ENCODE measurements around the gene KANTR. TPM values are rescaled to one million over a fixed set of nuclear protein-coding genes. Genes with fewer than 3 reads are reported as not detected.

The KANTR gene
- 1.4 to 1.6 TPM (median 1.4 TPM) in 5 replicates for total RNA-seq (2022; extraction: Qiagen RNA extraction; ENCODE audit: low read depth)

GRCh38 chrX:53093748-53094581 lies at the start of gene KANTR:
TSS of gene KANTR (plus strand) at chrX:53094142. CDS start at chrX:53124273, 30,131 bp downstream.

DNA sequence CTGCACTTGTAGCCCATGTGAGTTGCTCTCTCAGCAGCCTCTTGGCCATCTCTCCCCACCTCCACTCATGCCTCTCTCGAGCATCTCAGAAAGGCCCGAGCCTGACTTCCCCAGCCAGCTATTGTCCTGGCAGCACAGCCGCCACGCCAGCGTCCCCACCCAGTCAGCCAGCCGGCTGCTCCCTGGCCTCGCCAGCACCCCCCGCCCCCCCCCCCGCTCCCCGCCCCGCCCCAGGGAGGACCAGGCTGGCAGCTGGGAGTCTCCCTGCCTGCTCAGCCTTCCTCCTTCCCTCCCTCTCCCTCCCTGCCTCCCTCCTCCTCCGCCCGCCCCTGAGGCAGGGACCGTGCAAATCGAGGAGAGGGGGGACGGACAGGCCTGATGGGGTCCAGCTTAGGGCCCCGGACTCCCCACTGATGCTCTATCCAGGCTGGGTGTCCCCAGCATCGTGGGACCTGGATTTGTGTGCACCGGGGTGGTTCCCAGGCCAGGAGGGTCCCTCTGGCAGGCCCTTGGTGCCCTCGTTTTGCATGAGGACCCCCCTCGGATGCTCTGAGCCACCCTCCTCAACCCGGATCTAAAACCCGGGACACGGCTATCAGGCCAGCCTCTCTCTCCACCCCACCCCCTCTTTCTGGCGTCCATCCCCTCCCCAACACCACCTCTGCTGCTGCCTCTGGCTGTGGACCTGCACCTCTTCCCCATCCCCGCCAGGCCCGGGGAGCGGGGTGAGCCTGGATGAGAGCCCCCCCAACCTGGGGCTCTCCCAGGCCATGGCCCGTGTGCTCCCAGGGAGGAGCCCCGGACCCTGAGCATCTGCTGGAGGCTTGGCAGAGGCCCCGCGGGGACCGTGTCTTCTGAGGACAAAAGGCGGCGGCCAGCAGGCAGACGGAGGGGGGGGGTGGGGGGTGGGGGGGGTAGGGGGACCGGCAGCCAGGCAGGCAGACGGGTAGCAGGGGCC lies 45.5 kb upstream of the KANTR start, which contains the start of gene GPR173:
Gene GPR173 (plus strand): TSS at position 621 of the 958 bp plus-strand sequence. CDS start 27,833 bp downstream, outside the sequence.

DNA sequence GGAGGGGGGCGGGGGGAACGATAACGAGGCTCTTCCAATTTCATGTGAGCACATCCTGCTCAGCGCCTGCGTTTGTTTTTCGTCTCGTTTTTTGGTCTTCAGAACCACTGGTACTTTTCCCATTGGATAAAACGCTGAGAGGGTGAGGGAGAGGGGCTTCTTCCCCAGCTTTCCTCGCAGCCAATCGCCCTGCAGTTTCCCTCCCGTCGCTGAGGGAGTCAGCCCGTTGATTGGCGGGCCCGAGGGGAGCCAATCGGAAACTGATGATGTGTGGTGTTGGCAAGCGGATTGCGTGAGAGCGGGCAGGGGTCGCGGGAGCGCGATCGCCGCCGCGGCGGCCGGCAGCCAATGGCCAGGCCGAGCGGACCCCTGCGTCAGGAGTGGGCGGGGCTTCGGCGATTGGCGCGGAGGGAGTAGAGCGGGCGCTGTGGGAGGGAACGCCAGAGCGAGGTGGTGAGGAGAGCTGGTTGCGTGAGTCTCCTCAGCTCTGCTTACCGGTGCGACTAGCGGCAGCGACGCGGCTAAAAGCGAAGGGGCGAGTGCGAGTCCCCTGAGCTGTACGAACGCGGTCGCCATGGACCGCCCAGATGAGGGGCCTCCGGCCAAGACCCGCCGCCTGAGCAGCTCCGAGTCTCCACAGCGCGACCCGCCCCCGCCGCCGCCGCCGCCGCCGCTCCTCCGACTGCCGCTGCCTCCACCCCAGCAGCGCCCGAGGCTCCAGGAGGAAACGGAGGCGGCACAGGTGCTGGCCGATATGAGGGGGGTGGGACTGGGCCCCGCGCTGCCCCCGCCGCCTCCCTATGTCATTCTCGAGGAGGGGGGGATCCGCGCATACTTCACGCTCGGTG lies 11.8 kb upstream of the KANTR start, which contains the start of gene TSPYL2:
Gene TSPYL2 (plus strand): TSS at position 443 of the 848 bp plus-strand sequence. CDS start 132 bp downstream, at position 575.

Other genes starting within 250 kb of the KANTR start
- not detected in 5 replicates for gene XAGE3, start 226.1 kb upstream of the KANTR start, total RNA-seq (2022; extraction: Qiagen RNA extraction; ENCODE audit: low read depth)
- gene FAM156B, start 196.8 kb upstream of the KANTR start, total RNA-seq (2022; extraction: Qiagen RNA extraction; ENCODE audit: low read depth), result 8.7 to 17.5 TPM (median 12.3 TPM) in 5 replicates
- 13.2 to 17.6 TPM (median 13.7 TPM) in 5 replicates for gene FAM156A, start 135.6 kb upstream of the KANTR start, total RNA-seq (2022; extraction: Qiagen RNA extraction; ENCODE audit: low read depth)
- gene GPR173, start 45.4 kb upstream of the KANTR start, total RNA-seq (2022; extraction: Qiagen RNA extraction; ENCODE audit: low read depth), result not detected in 5 replicates
- 9.3 to 10.4 TPM (median 9.5 TPM) in 5 replicates for gene TSPYL2, start 11.8 kb upstream of the KANTR start, total RNA-seq (2022; extraction: Qiagen RNA extraction; ENCODE audit: low read depth)
- 47.6 to 58.0 TPM (median 56.6 TPM) in 5 replicates for gene KDM5C, start 131.1 kb downstream of the KANTR start, total RNA-seq (2022; extraction: Qiagen RNA extraction; ENCODE audit: low read depth)
- 32.1 to 43.5 TPM (median 38.3 TPM) in 5 replicates for gene IQSEC2, start 187.4 kb downstream of the KANTR start, total RNA-seq (2022; extraction: Qiagen RNA extraction; ENCODE audit: low read depth)